ENCODE data around the gene URB1. TPM values are rescaled to one million over a fixed set of nuclear protein-coding genes. Genes with fewer than 3 reads are reported as not detected.
"Not testable (repeated sequence)": the region's sequence is repeated elsewhere in the genome, so short reads cannot be mapped to it uniquely, and the experiment has no call there.

The URB1 gene
- total and polyA plus RNA-seq, 2 experiments from 2014 or later, result 3.4 to 10.1 TPM

- H3K4me3 ChIP-seq, result no peak overlapping the region
- H3K9me2 ChIP-seq (replicated peaks; ENCODE audit: insufficient read depth), result no peaks in the 10 kb centered on the region
- H3K9me3 ChIP-seq (ENCODE audit: low read depth), result no peaks in the 10 kb centered on the region
- TF ChIP-seq EZH2 (IDR thresholded peaks at IDR 0.05; ENCODE audit: borderline replicate concordance), result no peak
- no peak for TF ChIP-seq CTCF (IDR thresholded peaks at IDR 0.05; ENCODE audit: poor library complexity)
- no peak for TF ChIP-seq EZH2phosphoT487 (IDR thresholded peaks at IDR 0.05; ENCODE audit: low read depth, severe bottlenecking, unreplicated experiment)
- no peaks in the 10 kb centered on the region for H3K27me3 ChIP-seq
- no peak overlapping the region for H2AFZ ChIP-seq
- no peaks in the 10 kb centered on the region for H3K4me1 ChIP-seq (ENCODE audit: insufficient read depth)
- no peak for DNase-seq (ENCODE audit: low spot score)
- H3K79me2 ChIP-seq, result no peaks in the 10 kb centered on the region
- WGBS (ENCODE audit: low lambda C conversion rate, missing lambda C conversion rate), result 96% methylated on average over 16 of the region's 16 CpGs
- no peaks in the 10 kb centered on the region for H4K20me1 ChIP-seq (ENCODE audit: insufficient read depth, poor library complexity, severe bottlenecking)
- no peaks in the 10 kb centered on the region for H3K36me3 ChIP-seq (replicated peaks; ENCODE audit: insufficient read depth, low read depth)
- no peak overlapping the region for H3K27ac ChIP-seq
- no peak overlapping the region for H3K4me2 ChIP-seq
These were observed 78.0 kb downstream of the URB1 start for GRCh38 chr21:32314806-32315205.

GRCh38 chr21:32312976-32313375 lies 79.8 kb downstream of the URB1 start:
- TF ChIP-seq CTCF (IDR thresholded peaks at IDR 0.05; ENCODE audit: poor library complexity) (no peak), EZH2phosphoT487 (IDR thresholded peaks at IDR 0.05; ENCODE audit: low read depth, severe bottlenecking, unreplicated experiment) (no peak), EZH2 (IDR thresholded peaks at IDR 0.05; ENCODE audit: borderline replicate concordance) (no peak)
- Histone ChIP-seq H3K4me3 (no peak overlapping the region), H3K79me2 (no peaks in the 10 kb centered on the region), H2AFZ (no peak overlapping the region), H3K36me3 (replicated peaks; ENCODE audit: insufficient read depth, low read depth) (no peaks in the 10 kb centered on the region), H3K27me3 (no peaks in the 10 kb centered on the region), H3K4me1 (ENCODE audit: insufficient read depth) (no peaks in the 10 kb centered on the region), H3K4me2 (no peak overlapping the region), H4K20me1 (ENCODE audit: insufficient read depth, poor library complexity, severe bottlenecking) (no peaks in the 10 kb centered on the region), H3K9me2 (replicated peaks; ENCODE audit: insufficient read depth) (no peaks in the 10 kb centered on the region), H3K9me3 (ENCODE audit: low read depth) (no peaks in the 10 kb centered on the region), H3K27ac (no peak overlapping the region)
- WGBS (ENCODE audit: low lambda C conversion rate, missing lambda C conversion rate), result 100% methylated on average over 6 of the region's 6 CpGs
- DNase-seq (ENCODE audit: low spot score), result no peak

- H3K9me3 ChIP-seq (ENCODE audit: low read depth), result no peaks in the 10 kb centered on the region
- no peak overlapping the region for H2AFZ ChIP-seq
- TF ChIP-seq EZH2 (IDR thresholded peaks at IDR 0.05; ENCODE audit: borderline replicate concordance), result no peak
- no peak for TF ChIP-seq CTCF (IDR thresholded peaks at IDR 0.05; ENCODE audit: poor library complexity)
- TF ChIP-seq EZH2phosphoT487 (IDR thresholded peaks at IDR 0.05; ENCODE audit: low read depth, severe bottlenecking, unreplicated experiment), result no peak
- WGBS (ENCODE audit: low lambda C conversion rate, missing lambda C conversion rate), result 94% methylated on average over 5 of the region's 5 CpGs
- no peaks in the 10 kb centered on the region for H4K20me1 ChIP-seq (ENCODE audit: insufficient read depth, poor library complexity, severe bottlenecking)
- no peaks in the 10 kb centered on the region for H3K9me2 ChIP-seq (replicated peaks; ENCODE audit: insufficient read depth)
- H3K27me3 ChIP-seq, result no peaks in the 10 kb centered on the region
- DNase-seq (ENCODE audit: low spot score), result no peak
- no peak overlapping the region for H3K4me2 ChIP-seq
- H3K27ac ChIP-seq, result no peak overlapping the region
- H3K4me1 ChIP-seq (ENCODE audit: insufficient read depth), result no peaks in the 10 kb centered on the region
- no peaks in the 10 kb centered on the region for H3K79me2 ChIP-seq
- no peaks in the 10 kb centered on the region for H3K36me3 ChIP-seq (replicated peaks; ENCODE audit: insufficient read depth, low read depth)
- H3K4me3 ChIP-seq, result no peak overlapping the region
These were observed 80.5 kb downstream of the URB1 start for GRCh38 chr21:32312326-32312725.

- Histone ChIP-seq H3K4me2 (no peak overlapping the region), H3K4me3 (no peak overlapping the region), H3K9me2 (replicated peaks; ENCODE audit: insufficient read depth) (no peaks in the 10 kb centered on the region), H3K27me3 (no peaks in the 10 kb centered on the region), H3K4me1 (ENCODE audit: insufficient read depth) (no peaks in the 10 kb centered on the region), H3K36me3 (replicated peaks; ENCODE audit: insufficient read depth, low read depth) (no peaks in the 10 kb centered on the region), H4K20me1 (ENCODE audit: insufficient read depth, poor library complexity, severe bottlenecking) (no peaks in the 10 kb centered on the region), H2AFZ (no peak overlapping the region), H3K79me2 (no peaks in the 10 kb centered on the region), H3K9me3 (ENCODE audit: low read depth) (no peaks in the 10 kb centered on the region), H3K27ac (no peak overlapping the region)
- TF ChIP-seq CTCF (IDR thresholded peaks at IDR 0.05; ENCODE audit: poor library complexity) (no peak), EZH2phosphoT487 (IDR thresholded peaks at IDR 0.05; ENCODE audit: low read depth, severe bottlenecking, unreplicated experiment) (no peak), EZH2 (IDR thresholded peaks at IDR 0.05; ENCODE audit: borderline replicate concordance) (no peak)
- no peak for DNase-seq (ENCODE audit: low spot score)
- WGBS (ENCODE audit: low lambda C conversion rate, missing lambda C conversion rate), result 97% methylated on average over 9 of the region's 9 CpGs
These were observed 81.2 kb downstream of the URB1 start for GRCh38 chr21:32311621-32312020.

GRCh38 chr21:32310976-32311375 lies 81.8 kb downstream of the URB1 start:
- not testable (repeated sequence) for DNase-seq (ENCODE audit: low spot score); H3K27me3 ChIP-seq; H3K36me3 ChIP-seq (replicated peaks; ENCODE audit: insufficient read depth, low read depth); H3K79me2 ChIP-seq; H3K9me3 ChIP-seq (ENCODE audit: low read depth); H3K4me3 ChIP-seq; H3K4me2 ChIP-seq; H3K27ac ChIP-seq; H4K20me1 ChIP-seq (ENCODE audit: insufficient read depth, poor library complexity, severe bottlenecking); H3K4me1 ChIP-seq (ENCODE audit: insufficient read depth); H3K9me2 ChIP-seq (replicated peaks; ENCODE audit: insufficient read depth); H2AFZ ChIP-seq
- WGBS (ENCODE audit: low lambda C conversion rate, missing lambda C conversion rate), result 94% methylated on average over 9 of the region's 9 CpGs

All from hepatocyte (in vitro differentiated cells).